H9 (cell line): ENCODE data around the gene CAPN2. TPM values are rescaled to one million over a fixed set of nuclear protein-coding genes. Genes with fewer than 3 reads are reported as not detected.

Experiments
- DNase-seq: peaks from one replicate; pipeline ENCODE4 v3.0.0-alpha.2; 2017
- H2AFZ ChIP-seq: one replicate; pipeline ENCODE4 v1.6.1; 2013; ENCODE audit warnings: mild to moderate bottlenecking, low read length, control low read depth, moderate library complexity
- H2AK5ac ChIP-seq: 2 replicates; pipeline ENCODE4 v1.6.1; 2013; ENCODE audit warnings: low read length, control low read depth, mixed read lengths; ENCODE audit not compliant: insufficient read length
- H2BK120ac ChIP-seq: one replicate; pipeline ENCODE4 v1.6.1; 2013; ENCODE audit warnings: low read depth, mild to moderate bottlenecking, low read length, control low read depth, inconsistent platforms; ENCODE audit not compliant: poor library complexity, severe bottlenecking
- H2BK12ac ChIP-seq: 2 replicates; pipeline ENCODE4 v1.6.1; 2013; ENCODE audit warnings: low read length, control low read depth, mixed read lengths, low read depth; ENCODE audit not compliant: insufficient read length
- H2BK15ac ChIP-seq: 2 replicates; pipeline ENCODE4 v1.6.1; 2013; ENCODE audit warnings: low read depth, low read length, control low read depth
- H2BK20ac ChIP-seq: one replicate; pipeline ENCODE4 v1.6.1; 2013; ENCODE audit warnings: low read depth, mild to moderate bottlenecking, low read length, control low read depth, inconsistent platforms; ENCODE audit not compliant: poor library complexity, severe bottlenecking
- H2BK5ac ChIP-seq: 2 replicates; pipeline ENCODE4 v1.6.1; 2013; ENCODE audit warnings: low read length, control low read depth, mixed read lengths; ENCODE audit not compliant: insufficient read length
- H3K14ac ChIP-seq: 2 replicates; pipeline ENCODE4 v1.6.1; 2013; ENCODE audit warnings: low read length, control low read depth; ENCODE audit not compliant: insufficient read depth
- H3K18ac ChIP-seq: 2 replicates; pipeline ENCODE4 v1.6.1; 2013; ENCODE audit warnings: low read depth, mild to moderate bottlenecking, mixed read lengths, low read length, control low read depth; ENCODE audit not compliant: insufficient read length
- H3K23ac ChIP-seq: 2 replicates; pipeline ENCODE4 v1.6.1; 2013; ENCODE audit warnings: low read length, control low read depth, mixed read lengths, low read depth; ENCODE audit not compliant: insufficient read length
- H3K23me2 ChIP-seq: 2 replicates; pipeline ENCODE4 v1.6.1; 2013; ENCODE audit warnings: low read depth, mild to moderate bottlenecking, mixed read lengths, low read length, control low read depth; ENCODE audit not compliant: insufficient read length, poor library complexity, severe bottlenecking
- H3K27ac ChIP-seq: 2 replicates; pipeline ENCODE4 v1.5.1; 2013; ENCODE audit warnings: low read length, control low read depth, mixed read lengths, low read depth; ENCODE audit not compliant: insufficient read length
- H3K27me3 ChIP-seq: 2 replicates; pipeline ENCODE4 v1.6.1; 2013; ENCODE audit warnings: low read length, control low read depth, inconsistent platforms; ENCODE audit not compliant: insufficient read depth
- H3K4ac ChIP-seq: 2 replicates; pipeline ENCODE4 v1.6.1; 2013; ENCODE audit warnings: low read depth, mild to moderate bottlenecking, control low read depth, inconsistent platforms, low read length, moderate library complexity
- H3K4me1 ChIP-seq: 2 replicates; pipeline ENCODE4 v1.6.1; 2013; ENCODE audit warnings: low read length, control low read depth, inconsistent platforms; ENCODE audit not compliant: insufficient read depth
- H3K4me2 ChIP-seq: 2 replicates; pipeline ENCODE4 v1.6.1; 2013; ENCODE audit warnings: low read length, control low read depth, mixed read lengths; ENCODE audit not compliant: insufficient read length, insufficient read depth
- H3K56ac ChIP-seq: 2 replicates; pipeline ENCODE4 v1.6.1; 2013; ENCODE audit warnings: low read depth, mild to moderate bottlenecking, mixed read lengths, low read length, control low read depth; ENCODE audit not compliant: insufficient read length
- H3K79me1 ChIP-seq: 2 replicates; pipeline ENCODE4 v1.6.1; 2013; ENCODE audit warnings: low read depth, mild to moderate bottlenecking, moderate library complexity, low read length, control low read depth, inconsistent platforms; ENCODE audit not compliant: insufficient read depth, poor library complexity, severe bottlenecking
- H3K79me2 ChIP-seq: 2 replicates; pipeline ENCODE4 v1.6.1; 2013; ENCODE audit warnings: low read length, control low read depth, inconsistent platforms; ENCODE audit not compliant: insufficient read depth
- H3K9ac ChIP-seq: 2 replicates; pipeline ENCODE4 v1.6.1; 2013; ENCODE audit warnings: low read length, control low read depth, mixed read lengths; ENCODE audit not compliant: insufficient read length; ENCODE audit errors: extremely low read depth
- H3K9me3 ChIP-seq: one replicate; pipeline ENCODE4 v1.6.1; 2013; ENCODE audit warnings: low read depth, low read length, inconsistent platforms; ENCODE audit not compliant: control insufficient read depth
- H3T11ph ChIP-seq: one replicate; pipeline ENCODE4 v1.6.1; 2013; ENCODE audit warnings: mild to moderate bottlenecking, low read length, control low read depth, inconsistent platforms
- H4K20me1 ChIP-seq: one replicate; pipeline ENCODE4 v1.6.1; 2013; ENCODE audit not compliant: control insufficient read depth, insufficient read length, insufficient read depth
- H4K5ac ChIP-seq: 2 replicates; pipeline ENCODE4 v1.6.1; 2013; ENCODE audit warnings: low read depth, mild to moderate bottlenecking, mixed read lengths, low read length, control low read depth; ENCODE audit not compliant: insufficient read length
- H4K8ac ChIP-seq: replicated peaks from 2 replicates; pipeline ENCODE4 v1.6.1; 2013; ENCODE audit warnings: low read length, control low read depth, mixed read lengths, low read depth; ENCODE audit not compliant: insufficient read length
- H4K91ac ChIP-seq: 2 replicates; pipeline ENCODE4 v1.6.1; 2013; ENCODE audit warnings: low read depth, mild to moderate bottlenecking, moderate library complexity, mixed read lengths, low read length, control low read depth; ENCODE audit not compliant: insufficient read length
- H3K27ac Mint-ChIP-seq, 3 experiments: 2 replicates in 2 of 3; 3 replicates in 1 of 3; pipeline ENCODE4 v1.8.0; 2020 to 2021; ENCODE audit warnings: mixed read lengths in 3 of 3, mild to moderate bottlenecking in 1 of 3, moderate library complexity in 1 of 3
- H3K27me3 Mint-ChIP-seq: 2 replicates; pipeline ENCODE4 v1.8.0; 2021; ENCODE audit warnings: low read depth, mild to moderate bottlenecking, moderate library complexity, mixed read lengths
- H3K36me3 Mint-ChIP-seq, 3 experiments: 2 replicates in 2 of 3; 3 replicates in 1 of 3; pipeline ENCODE4 v1.8.0; 2020 to 2021; ENCODE audit warnings: low read depth in 3 of 3, mixed read lengths in 3 of 3; ENCODE audit not compliant: insufficient read depth in 1 of 3
- H3K4me1 Mint-ChIP-seq, 2 experiments: 2 replicates each; pipeline ENCODE4 v1.8.0; 2020; ENCODE audit warnings: mixed read lengths in 2 of 2
- H3K4me3 Mint-ChIP-seq, 2 experiments: 2 replicates in 1 of 2; 3 replicates in 1 of 2; pipeline ENCODE4 v1.8.0; 2020 to 2021; ENCODE audit warnings: mild to moderate bottlenecking in 2 of 2, mixed read lengths in 2 of 2, moderate library complexity in 1 of 2
- H3K9me3 Mint-ChIP-seq, 2 experiments: 2 replicates in 1 of 2; 3 replicates in 1 of 2; pipeline ENCODE4 v1.8.0; 2020; ENCODE audit warnings: mild to moderate bottlenecking in 2 of 2, mixed read lengths in 2 of 2, moderate library complexity in 1 of 2
- CTCF ChIP-seq: fragments of 200-600 bp; sonication (generic); conservative IDR thresholded peaks from 3 replicates; pipeline ENCODE4 v1.8.0; 2021; ENCODE audit warnings: antibody characterized with exemption, mild to moderate bottlenecking
- WGBS: extraction: QIAGEN DNeasy Blood & Tissue Kit; methylation state at CpG from one replicate; pipeline ENCODE4 v1.1.7; 2013; ENCODE audit warnings: missing lambda C conversion rate, low lambda C conversion rate, mixed read lengths; ENCODE audit not compliant: insufficient read length; ENCODE audit errors: extremely low coverage; 5-methylcytosine and 5-hydroxymethylcytosine counted together
- total RNA-seq: library from RNA; stranded (reverse); gene quantifications from 2 replicates; pipeline ENCODE4 v1.2.1, GENCODE V29; 2021

Gene CAPN2
- total RNA-seq, 1 experiment from 2014 or later: 32.2 TPM

- Histone ChIP-seq H2BK5ac (no peak overlapping the region), H3K4me1 (no peaks in the 10 kb centered on the region; the same call in 1 of the 2 replicates), H3K14ac (no peak overlapping the region), H3K79me2 (no peaks in the 10 kb centered on the region), H3K23ac (no peak overlapping the region), H3K56ac (no peak overlapping the region), H2AFZ (no peak overlapping the region), H2BK20ac (no peak overlapping the region), H3K23me2 (peaks cover 3% of the 10 kb centered on the region), H2BK15ac (no peak overlapping the region), H4K91ac (no peak overlapping the region), H2BK120ac (no peak overlapping the region), H4K8ac (no peak overlapping the region), H2AK5ac (no peak overlapping the region), H3K27me3 (no peaks in the 10 kb centered on the region), H3K4ac (no peak overlapping the region), H3K79me1 (no peaks in the 10 kb centered on the region), H3K9me3 (no peaks in the 10 kb centered on the region), H4K5ac (no peak overlapping the region), H2BK12ac (no peak overlapping the region), H4K20me1 (no peaks in the 10 kb centered on the region), H3T11ph (no peak overlapping the region), H3K18ac (no peak overlapping the region), H3K4me2 (no peak overlapping the region), H3K9ac (no peak overlapping the region), H3K27ac (no peak overlapping the region)
- WGBS: no CpG with 5 or more reads among the region's 4 CpGs
- H3K4me3 Mint-ChIP-seq: no peak overlapping the region
- H3K27ac Mint-ChIP-seq: no peak overlapping the region
- peaks cover 13 to 14% of the 10 kb centered on the region in 2 experiments for H3K4me1 Mint-ChIP-seq
- H3K9me3 Mint-ChIP-seq: no peaks in the 10 kb centered on the region
- no peak for DNase-seq
- no peaks in the 10 kb centered on the region for H3K27me3 Mint-ChIP-seq
- no peak for TF ChIP-seq CTCF
- peaks cover 25 to 76% (median 66%) of the 10 kb centered on the region in 3 experiments for H3K36me3 Mint-ChIP-seq
Observed at GRCh38 chr1:223775054-223775453, 62.7 kb downstream of the CAPN2 start.
